Chondrocyte (in vitro differentiated cells): Measurements from ENCODE around the gene ITGA6. TPM values are rescaled to one million over a fixed set of nuclear protein-coding genes. Genes with fewer than 3 reads are reported as not detected.

Experiments
- DNase-seq: peaks from one replicate; pipeline ENCODE4 v3.0.0; 2021; ENCODE audit warnings: mixed read lengths, low spot score
- H3K27ac Mint-ChIP-seq: one replicate; pipeline ENCODE4 v1.8.0; 2021; ENCODE audit warnings: mild to moderate bottlenecking, moderate library complexity, mixed read lengths; ENCODE audit not compliant: unreplicated experiment
- H3K27me3 Mint-ChIP-seq: 2 replicates; pipeline ENCODE4 v1.8.0; 2021; ENCODE audit warnings: low read depth, mixed read lengths
- H3K36me3 Mint-ChIP-seq: 2 replicates; pipeline ENCODE4 v1.8.0; 2021; ENCODE audit warnings: low read depth, mixed read lengths
- H3K4me1 Mint-ChIP-seq: 2 replicates; pipeline ENCODE4 v1.8.0; 2021; ENCODE audit warnings: low read depth, mild to moderate bottlenecking, mixed read lengths
- H3K4me3 Mint-ChIP-seq: one replicate; pipeline ENCODE4 v1.8.0; 2021; ENCODE audit warnings: mild to moderate bottlenecking, moderate library complexity, mixed read lengths; ENCODE audit not compliant: unreplicated experiment
- H3K9me3 Mint-ChIP-seq: 2 replicates; pipeline ENCODE4 v1.8.0; 2021; ENCODE audit warnings: low read depth, mixed read lengths
- total RNA-seq: library from RNA; stranded (reverse); gene quantifications from 3 replicates; pipeline ENCODE4 v1.2.1, GENCODE V29; 2021
- TF ChIP-seq, protein P1 (sequence below): fragments of 200-600 bp; sonication (generic); IDR thresholded peaks from 2 replicates; pipeline ENCODE4 v1.5.0; 2021; ENCODE audit warnings: antibody characterized with exemption, mild to moderate bottlenecking, moderate library complexity

Gene ITGA6
- total RNA-seq, 1 donor from 2014 or later, result 5.0 TPM

DNA sequence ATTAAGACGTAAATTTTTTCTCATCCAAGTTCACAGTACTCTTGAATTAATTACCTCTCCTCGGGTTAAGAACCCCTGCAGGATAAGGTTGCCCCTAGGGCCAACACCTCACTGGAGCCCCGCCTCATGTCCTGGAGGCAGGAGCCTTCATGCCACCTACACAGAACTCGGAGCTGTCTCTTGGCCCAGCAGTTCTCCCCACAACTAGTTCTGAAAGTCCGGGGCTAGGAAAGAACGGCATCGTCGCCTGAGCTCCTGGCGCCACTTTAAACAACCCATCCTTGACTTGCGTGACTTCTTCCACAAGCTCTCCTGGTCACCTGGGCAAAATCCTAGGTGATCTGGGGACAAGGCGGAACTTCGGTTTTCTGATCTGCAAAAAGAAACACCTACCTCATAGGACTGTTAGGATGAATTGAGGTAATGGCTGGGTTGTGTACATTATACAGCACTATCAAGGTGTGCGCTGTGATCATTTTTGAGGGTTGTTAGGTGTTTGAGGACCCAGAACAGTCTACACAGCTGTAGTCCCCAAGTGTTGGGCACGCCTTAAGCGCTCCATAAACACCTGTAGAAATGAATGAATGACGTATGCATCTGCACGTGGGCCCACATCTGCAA is 641 bp upstream of the ITGA6 start:
- peaks cover 10% of the 10 kb centered on the region for H3K4me1 Mint-ChIP-seq
- H3K36me3 Mint-ChIP-seq, result no peaks in the 10 kb centered on the region
- H3K27ac Mint-ChIP-seq, result no peak overlapping the region
- DNase-seq, result no peak
- peaks cover 4% of the 10 kb centered on the region for H3K27me3 Mint-ChIP-seq
- H3K4me3 Mint-ChIP-seq, result peak overlapping the region; percentile 70
- H3K9me3 Mint-ChIP-seq, result no peaks in the 10 kb centered on the region
- TF ChIP-seq, protein P1, sequence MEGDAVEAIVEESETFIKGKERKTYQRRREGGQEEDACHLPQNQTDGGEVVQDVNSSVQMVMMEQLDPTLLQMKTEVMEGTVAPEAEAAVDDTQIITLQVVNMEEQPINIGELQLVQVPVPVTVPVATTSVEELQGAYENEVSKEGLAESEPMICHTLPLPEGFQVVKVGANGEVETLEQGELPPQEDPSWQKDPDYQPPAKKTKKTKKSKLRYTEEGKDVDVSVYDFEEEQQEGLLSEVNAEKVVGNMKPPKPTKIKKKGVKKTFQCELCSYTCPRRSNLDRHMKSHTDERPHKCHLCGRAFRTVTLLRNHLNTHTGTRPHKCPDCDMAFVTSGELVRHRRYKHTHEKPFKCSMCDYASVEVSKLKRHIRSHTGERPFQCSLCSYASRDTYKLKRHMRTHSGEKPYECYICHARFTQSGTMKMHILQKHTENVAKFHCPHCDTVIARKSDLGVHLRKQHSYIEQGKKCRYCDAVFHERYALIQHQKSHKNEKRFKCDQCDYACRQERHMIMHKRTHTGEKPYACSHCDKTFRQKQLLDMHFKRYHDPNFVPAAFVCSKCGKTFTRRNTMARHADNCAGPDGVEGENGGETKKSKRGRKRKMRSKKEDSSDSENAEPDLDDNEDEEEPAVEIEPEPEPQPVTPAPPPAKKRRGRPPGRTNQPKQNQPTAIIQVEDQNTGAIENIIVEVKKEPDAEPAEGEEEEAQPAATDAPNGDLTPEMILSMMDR, result no peak

DNA sequence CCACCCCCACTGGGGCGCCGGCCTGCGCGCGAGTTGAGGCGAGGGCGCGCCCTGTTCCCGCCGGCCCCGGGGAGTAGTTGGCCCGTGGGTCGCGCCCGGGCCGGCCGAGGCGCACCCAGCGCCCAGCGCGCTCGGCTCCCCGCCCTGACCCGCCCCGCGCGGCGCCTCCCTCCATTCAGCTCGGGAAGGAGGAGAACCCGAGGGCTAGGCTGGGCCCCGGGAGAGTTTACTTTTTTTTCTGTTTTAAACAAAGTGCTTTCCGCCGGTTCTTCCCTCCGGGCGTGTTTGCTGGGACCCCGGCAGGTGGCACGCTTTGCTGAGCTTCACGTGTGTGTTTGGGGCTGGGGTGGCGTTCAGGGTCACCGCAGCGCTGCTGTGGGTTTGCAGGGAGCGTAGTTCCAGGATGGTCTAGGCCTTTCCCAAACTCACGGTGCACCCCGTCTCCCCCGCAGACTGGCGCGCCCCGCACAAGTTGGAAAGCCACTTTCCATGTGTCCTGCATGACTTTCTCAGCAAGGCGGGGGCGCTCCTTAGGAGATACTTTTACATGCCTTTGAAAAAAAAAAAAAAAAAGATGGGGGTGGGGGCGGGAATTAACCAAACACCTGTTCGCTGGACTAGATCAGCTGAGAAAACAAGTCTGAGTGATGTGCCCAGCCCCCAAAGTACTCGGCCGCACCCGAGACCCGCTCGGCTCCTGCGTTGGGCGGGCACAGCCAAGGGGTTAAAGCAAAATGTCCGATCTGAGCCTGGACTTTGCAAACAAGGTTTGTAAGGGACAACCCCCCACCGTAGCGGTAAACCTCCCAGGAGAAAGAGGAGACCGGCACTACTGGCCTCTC is 825 bp downstream of the ITGA6 start:
- DNase-seq, result no peak
- H3K4me1 Mint-ChIP-seq, result peaks cover 10% of the 10 kb centered on the region
- no peak overlapping the region for H3K27ac Mint-ChIP-seq

DNA sequence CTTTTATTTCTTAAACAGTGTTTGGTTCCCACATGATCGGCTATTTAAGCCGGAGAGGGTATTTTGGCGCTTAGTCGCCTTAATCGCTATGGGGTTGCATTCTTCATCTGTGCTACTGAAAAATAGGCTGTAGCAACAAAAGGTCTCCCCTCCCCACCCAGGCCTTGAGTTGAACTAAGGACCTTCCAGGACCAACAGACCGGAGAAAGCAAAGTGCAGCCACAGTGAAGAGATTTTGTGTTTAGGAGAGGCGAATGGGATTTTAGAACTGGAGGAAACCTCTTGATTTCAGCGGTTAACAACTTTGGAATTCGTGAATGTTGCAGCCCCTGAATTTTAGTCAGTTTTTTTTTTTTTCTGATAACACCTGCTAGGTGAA is 1.4 kb downstream of the ITGA6 start:
- Mint-ChIP-seq H3K36me3 (no peaks in the 10 kb centered on the region), H3K27ac (no peak overlapping the region), H3K4me1 (peaks cover 10% of the 10 kb centered on the region), H3K27me3 (peaks cover 4% of the 10 kb centered on the region), H3K4me3 (peak overlapping the region; percentile 75), H3K9me3 (no peaks in the 10 kb centered on the region)
- TF ChIP-seq, protein P1, result no peak
- DNase-seq, result no peak

More for the DNA sequence above, 825 bp downstream of the ITGA6 start:
- H3K9me3 Mint-ChIP-seq, result no peaks in the 10 kb centered on the region
- TF ChIP-seq, protein P1, result no peak
- H3K4me3 Mint-ChIP-seq, result peak overlapping the region; percentile 75
- no peaks in the 10 kb centered on the region for H3K36me3 Mint-ChIP-seq
- H3K27me3 Mint-ChIP-seq, result peaks cover 4% of the 10 kb centered on the region

DNA sequence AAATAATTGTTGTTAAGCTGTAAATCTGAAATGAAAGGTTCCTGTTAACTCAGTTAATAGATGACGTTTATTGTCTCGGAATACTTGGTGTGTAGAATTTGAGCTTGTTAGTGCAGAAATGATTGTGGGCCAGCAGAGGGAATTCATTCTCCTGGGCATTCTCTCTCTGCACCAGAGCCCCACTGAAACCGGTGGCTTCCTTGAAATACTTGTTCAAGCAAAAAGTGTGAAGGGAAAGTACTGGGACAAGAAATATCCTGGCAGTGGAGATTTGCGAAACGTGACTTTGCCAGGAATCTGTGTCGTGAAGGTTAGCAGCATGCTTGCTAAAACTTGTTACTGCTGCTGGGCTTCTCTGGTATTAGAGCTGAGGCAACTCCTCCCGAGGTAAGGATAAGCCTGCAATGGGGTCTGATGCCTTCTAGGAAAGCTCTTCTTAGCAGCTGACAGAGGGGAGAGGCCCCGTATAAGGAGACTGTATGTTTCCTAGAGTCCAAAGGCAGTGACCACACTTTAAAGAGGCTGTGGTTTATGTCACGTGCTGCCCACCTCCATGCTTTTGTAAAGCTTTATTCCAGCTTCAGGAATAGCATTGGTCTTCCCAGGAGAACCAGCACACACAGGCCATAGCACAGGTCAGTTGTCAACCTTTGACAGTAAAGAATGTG is 2.0 kb downstream of the ITGA6 start:
- no peak for DNase-seq
- Mint-ChIP-seq H3K4me1 (peaks cover 10% of the 10 kb centered on the region), H3K9me3 (no peaks in the 10 kb centered on the region), H3K27me3 (peaks cover 4% of the 10 kb centered on the region), H3K36me3 (no peaks in the 10 kb centered on the region), H3K4me3 (peak overlapping the region; percentile 75), H3K27ac (no peak overlapping the region)
- TF ChIP-seq, protein P1, result peak; percentile 14

DNA sequence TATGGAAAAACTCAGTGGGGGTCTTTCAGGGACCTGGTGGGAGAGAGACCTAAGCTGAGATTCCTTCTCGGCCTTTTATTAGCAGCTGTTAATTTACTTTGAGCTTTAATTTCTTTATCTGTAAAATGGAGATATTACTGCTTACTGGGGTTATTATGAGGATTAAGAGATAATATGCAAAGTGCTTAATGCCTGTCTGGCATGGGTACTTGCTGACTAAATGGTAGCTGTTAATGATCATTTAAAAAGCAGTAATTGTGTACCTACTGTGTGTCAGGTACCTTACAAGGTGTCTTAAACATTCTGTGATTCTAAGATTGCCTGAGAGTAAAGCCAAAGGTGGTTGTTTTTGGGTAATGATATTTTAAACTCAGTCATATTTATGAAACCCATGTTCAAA is 2.6 kb downstream of the ITGA6 start:
- no peak for DNase-seq
- Mint-ChIP-seq H3K27me3 (peaks cover 4% of the 10 kb centered on the region), H3K9me3 (no peaks in the 10 kb centered on the region), H3K36me3 (no peaks in the 10 kb centered on the region), H3K4me3 (no peak overlapping the region), H3K27ac (no peak overlapping the region), H3K4me1 (peaks cover 10% of the 10 kb centered on the region)
- TF ChIP-seq, protein P1, result no peak
